ENCODE data around the gene TPK1.

- no peak for TF ChIP-seq POLR2A (IDR thresholded peaks at IDR 0.05)
- TF ChIP-seq CTCF (IDR thresholded peaks at IDR 0.05), result no peak
Observed at GRCh38 chr7:144500225-144500624, 335.6 kb downstream of the TPK1 start.

All from right lobe of liver (tissue), 4 donors.